Esophagus squamous epithelium (tissue), 5 donors: ENCODE data around the gene RAD51C. TPM values are rescaled to one million over a fixed set of nuclear protein-coding genes. Genes with fewer than 3 reads are reported as not detected.

ENCODE experiments used
- DNase-seq: peaks from one replicate; lab custom pipeline; 2025; lab: John Stamatoyannopoulos, UW
- H3K27ac ChIP-seq, 4 donors: fragments of 200-600 bp; sonication (generic); one replicate each; pipeline ENCODE4 v1.5.1; 2016 to 2019; ENCODE audit warnings: mild to moderate bottlenecking in 1 of 4
- H3K27me3 ChIP-seq, 4 donors: fragments of 200-600 bp; sonication (generic); 1 replicate in 3 of 4; 2 replicates in 1 of 4; pipeline versions ENCODE4 v1.5.1 to v1.6.0; 2017 to 2021; ENCODE audit warnings: antibody characterized with exemption in 1 of 4
- H3K36me3 ChIP-seq, 3 donors: fragments of 200-600 bp; sonication (generic); one replicate each; pipeline ENCODE4 v1.5.1; 2016 to 2019
- H3K4me1 ChIP-seq, 3 donors: fragments of 200-600 bp; sonication (generic); one replicate each; pipeline ENCODE4 v1.5.1; 2017 to 2019
- H3K4me3 ChIP-seq, 4 donors: fragments of 200-600 bp; sonication (generic); 1 replicate in 3 of 4; 2 replicates in 1 of 4; pipeline ENCODE4 v1.5.1; 2016 to 2019; ENCODE audit warnings: mild to moderate bottlenecking in 2 of 4, moderate library complexity in 1 of 4
- H3K9me3 ChIP-seq, 3 donors: fragments of 200-600 bp; sonication (generic); one replicate each; pipeline ENCODE4 v1.5.1; 2016 to 2019
- CTCF ChIP-seq, 6 experiments: fragments of 450-650 bp in 4 of 6; fragments of 200-600 bp in 2 of 6; sonication (generic) in 2 of 6; IDR thresholded peaks; one replicate each; pipeline ENCODE4 v1.5.1; 2016 to 2019; ENCODE audit warnings: antibody characterized with exemption in 6 of 6, mild to moderate bottlenecking in 4 of 6, moderate library complexity in 4 of 6
- POLR2A ChIP-seq, 4 donors: fragments of 450-650 bp; IDR thresholded peaks; one replicate each; pipeline ENCODE4 v1.6.1; 2017; ENCODE audit warnings: antibody characterized with exemption in 4 of 4, mild to moderate bottlenecking in 4 of 4, moderate library complexity in 3 of 4
- WGBS, 2 donors: methylation state at CpG; one replicate each; pipeline ENCODE4 v1.1.5; 2018; 5-methylcytosine and 5-hydroxymethylcytosine counted together
- intact Hi-C: fragments of 100-400 bp; cut with DNase I; formaldehyde crosslinking; loops from one replicate; pipeline ENCODE4 v1.15.0; 2022
- total RNA-seq, 4 donors: library from RNA; depleted of rRNA; stranded (reverse); fragments of >200 nt; gene quantifications; one replicate each; pipeline ENCODE4 v1.1.0, GENCODE V29; 2016
- donor health status: DM: yes; HTN: yes; CAD: no.

Gene RAD51C
- total RNA-seq, 4 donors from 2014 or later, result 11.6 to 19.2 (median 14.6) TPM

DNA sequence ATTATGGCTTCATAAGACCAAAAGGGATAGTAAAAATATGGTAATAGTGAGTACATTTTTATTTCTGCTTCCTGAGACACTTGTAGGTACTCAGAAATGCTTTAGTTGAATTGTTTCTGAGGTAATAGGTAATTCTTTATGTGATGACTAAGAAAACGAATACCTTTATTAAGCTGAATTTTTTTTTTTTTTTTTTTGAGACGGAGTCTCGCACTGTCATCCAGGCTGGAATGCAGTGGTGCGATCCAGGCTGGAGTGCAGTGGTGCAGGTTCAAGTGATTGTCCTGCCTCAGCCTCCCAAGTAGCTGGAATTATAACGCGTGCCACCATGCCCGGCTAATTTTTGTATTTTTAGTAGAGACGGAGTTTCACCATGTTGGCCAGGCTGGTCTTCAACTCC, 1.9 kb downstream of the RAD51C start:
- H3K4me3 ChIP-seq, result no peak overlapping the region
- H3K27me3 ChIP-seq, result no peaks in the 10 kb centered on the region
- DNase-seq, result no peak
- H3K27ac ChIP-seq, result no peak overlapping the region
- no peaks in the 10 kb centered on the region for H3K9me3 ChIP-seq
- no peaks in the 10 kb centered on the region for H3K36me3 ChIP-seq
- peaks cover 6 to 27% (median 9%) of the 10 kb centered on the region in 3 donors for H3K4me1 ChIP-seq
- TF ChIP-seq CTCF (IDR thresholded peaks at IDR 0.05) (no peak), POLR2A (IDR thresholded peaks at IDR 0.05) (no peak)
- WGBS, 2 donors, result 79 to 84% methylated on average over 8 of the region's 8 CpGs
- intact Hi-C loops, result no loop called here

- no peak for DNase-seq
- Histone ChIP-seq H3K27ac (no peak overlapping the region), H3K9me3 (no peaks in the 10 kb centered on the region), H3K36me3 (peaks cover 0 to 3% (median 0%) of the 10 kb centered on the region in 3 donors), H3K4me1 (peaks cover 6 to 27% (median 9%) of the 10 kb centered on the region in 3 donors), H3K27me3 (no peaks in the 10 kb centered on the region), H3K4me3 (no peak overlapping the region)
- TF ChIP-seq CTCF (IDR thresholded peaks at IDR 0.05) (no peak), POLR2A (IDR thresholded peaks at IDR 0.05) (no peak)
- 88 to 100% methylated on average over 1 of the region's 1 CpG for WGBS, 2 donors
- intact Hi-C loops, result no loop called here
Measured at GRCh38 chr17:58694826-58695225, 2.4 kb downstream of the RAD51C start.

DNA sequence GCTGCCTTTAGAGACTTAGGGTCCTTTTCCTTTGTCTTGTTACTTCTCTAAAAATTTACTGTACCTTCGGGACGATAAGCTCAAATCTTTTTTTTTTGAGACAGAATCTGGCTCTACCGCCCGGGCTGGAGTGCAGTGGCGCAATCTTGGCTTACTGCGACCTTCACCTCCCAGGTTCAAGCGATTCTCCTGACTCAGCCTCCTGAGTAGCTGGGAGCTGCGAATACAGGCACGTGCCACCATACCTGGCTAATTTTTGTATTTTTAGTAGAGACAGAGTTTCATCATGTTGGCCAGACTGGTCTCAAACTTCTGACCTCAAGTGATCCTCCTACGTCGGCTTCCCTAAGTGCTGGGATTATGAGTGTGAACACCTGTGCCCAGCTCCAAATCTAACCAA, 7.4 kb downstream of the RAD51C start:
- 91 to 94% methylated on average over 11 of the region's 11 CpGs for WGBS, 2 donors
- intact Hi-C loops, result loop anchor here (10.0 kb wide), 1 partner anchor 305 kb away; no protein-coding TSS in a partner anchor
- H3K9me3 ChIP-seq, result no peaks in the 10 kb centered on the region
- TF ChIP-seq CTCF (IDR thresholded peaks at IDR 0.05), result no peak
- TF ChIP-seq POLR2A (IDR thresholded peaks at IDR 0.05), result no peak
- no peak overlapping the region for H3K4me3 ChIP-seq
- no peaks in the 10 kb centered on the region for H3K27me3 ChIP-seq
- peaks cover 0 to 49% (median 0%) of the 10 kb centered on the region in 3 donors for H3K36me3 ChIP-seq
- no peak for DNase-seq
- no peak overlapping the region for H3K27ac ChIP-seq
- H3K4me1 ChIP-seq, result no peaks in the 10 kb centered on the region

- H3K27ac ChIP-seq, result no peak overlapping the region
- no peak overlapping the region for H3K4me3 ChIP-seq
- no peaks in the 10 kb centered on the region for H3K27me3 ChIP-seq
- no peaks in the 10 kb centered on the region for H3K4me1 ChIP-seq
- peaks cover 0 to 66% (median 0%) of the 10 kb centered on the region in 3 donors for H3K36me3 ChIP-seq
- TF ChIP-seq POLR2A (IDR thresholded peaks at IDR 0.05), result no peak
- no peak for TF ChIP-seq CTCF (IDR thresholded peaks at IDR 0.05)
- DNase-seq, result no peak
- intact Hi-C loops, result loop anchor here (10.0 kb wide), 1 partner anchor 303 kb away; no protein-coding TSS in a partner anchor
- no peaks in the 10 kb centered on the region for H3K9me3 ChIP-seq
- 65 to 80% methylated on average over 4 to 5 of the region's 5 CpGs for WGBS, 2 donors
Measured at GRCh38 chr17:58702045-58702476, 9.7 kb downstream of the RAD51C start.

GRCh38 chr17:58702708-58703107, 10.3 kb downstream of the RAD51C start:
- Histone ChIP-seq H3K27ac (no peak overlapping the region), H3K4me3 (no peak overlapping the region), H3K9me3 (no peaks in the 10 kb centered on the region), H3K27me3 (no peaks in the 10 kb centered on the region), H3K4me1 (no peaks in the 10 kb centered on the region), H3K36me3 (peaks cover 0 to 66% (median 0%) of the 10 kb centered on the region in 3 donors)
- TF ChIP-seq CTCF (IDR thresholded peaks at IDR 0.05), result no peak
- no peak for TF ChIP-seq POLR2A (IDR thresholded peaks at IDR 0.05)
- WGBS, 2 donors, result 83 to 86% methylated on average over 8 of the region's 8 CpGs
- DNase-seq, result no peak
- intact Hi-C loops, result loop anchor here (10.0 kb wide), 1 partner anchor 302 kb away; no protein-coding TSS in a partner anchor
